Esophagus muscularis mucosa (tissue), 3 donors: ENCODE measurements around the gene UBAC2.

Experiments
- CTCF ChIP-seq, 3 experiments: fragments of 200-600 bp in 2 of 3; fragments of 450-650 bp in 1 of 3; sonication (generic) in 2 of 3; IDR thresholded peaks; one replicate each; pipeline ENCODE4 v1.5.1; 2017 to 2019; ENCODE audit warnings: antibody characterized with exemption in 3 of 3, mild to moderate bottlenecking in 2 of 3, moderate library complexity in 1 of 3
- POLR2A ChIP-seq: fragments of 450-650 bp; IDR thresholded peaks from one replicate; pipeline ENCODE4 v1.6.1; 2017; ENCODE audit warnings: antibody characterized with exemption, moderate library complexity, mild to moderate bottlenecking, low read depth
- POLR2AphosphoS5 ChIP-seq, 2 donors: sonication (generic); formaldehyde crosslinking; IDR thresholded peaks; one replicate each; pipeline ENCODE4 v1.6.1; 2017; ENCODE audit warnings: antibody characterized with exemption in 2 of 2

GRCh38 chr13:99254830-99255229 lies 54.2 kb downstream of the UBAC2 start:
- TF ChIP-seq CTCF (IDR thresholded peaks at IDR 0.05) (no peak), POLR2AphosphoS5 (IDR thresholded peaks at IDR 0.05) (no peak), POLR2A (no peak)
